ENCODE measurements around the gene LUZP2. TPM values are rescaled to one million over a fixed set of nuclear protein-coding genes. Genes with fewer than 3 reads are reported as not detected.

LUZP2 gene
- total RNA-seq, 2 donors from 2014 or later: 2.0 to 2.4 TPM

DNA sequence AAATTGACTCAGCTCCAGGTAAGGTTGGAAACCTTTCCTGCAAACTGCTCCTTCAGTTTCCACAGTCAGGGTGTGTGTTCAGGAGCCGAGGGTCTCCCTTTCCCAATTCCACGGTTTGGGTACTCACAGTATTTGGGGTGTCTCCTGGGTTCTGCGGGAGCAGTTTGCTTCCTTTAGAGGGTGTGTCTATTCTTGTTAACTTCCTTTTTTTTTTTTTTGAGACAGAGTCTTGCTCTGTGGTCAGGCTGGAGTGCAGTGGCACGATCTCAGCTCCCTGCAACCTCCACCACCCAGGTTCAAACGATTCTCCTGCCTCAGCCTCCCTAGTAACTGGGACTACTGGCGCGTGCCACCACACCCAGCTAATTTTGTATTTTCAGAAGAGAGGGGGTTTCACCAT is 251.4 kb downstream of the LUZP2 start:
- TF ChIP-seq, protein P1, sequence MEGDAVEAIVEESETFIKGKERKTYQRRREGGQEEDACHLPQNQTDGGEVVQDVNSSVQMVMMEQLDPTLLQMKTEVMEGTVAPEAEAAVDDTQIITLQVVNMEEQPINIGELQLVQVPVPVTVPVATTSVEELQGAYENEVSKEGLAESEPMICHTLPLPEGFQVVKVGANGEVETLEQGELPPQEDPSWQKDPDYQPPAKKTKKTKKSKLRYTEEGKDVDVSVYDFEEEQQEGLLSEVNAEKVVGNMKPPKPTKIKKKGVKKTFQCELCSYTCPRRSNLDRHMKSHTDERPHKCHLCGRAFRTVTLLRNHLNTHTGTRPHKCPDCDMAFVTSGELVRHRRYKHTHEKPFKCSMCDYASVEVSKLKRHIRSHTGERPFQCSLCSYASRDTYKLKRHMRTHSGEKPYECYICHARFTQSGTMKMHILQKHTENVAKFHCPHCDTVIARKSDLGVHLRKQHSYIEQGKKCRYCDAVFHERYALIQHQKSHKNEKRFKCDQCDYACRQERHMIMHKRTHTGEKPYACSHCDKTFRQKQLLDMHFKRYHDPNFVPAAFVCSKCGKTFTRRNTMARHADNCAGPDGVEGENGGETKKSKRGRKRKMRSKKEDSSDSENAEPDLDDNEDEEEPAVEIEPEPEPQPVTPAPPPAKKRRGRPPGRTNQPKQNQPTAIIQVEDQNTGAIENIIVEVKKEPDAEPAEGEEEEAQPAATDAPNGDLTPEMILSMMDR (conservative IDR thresholded peaks at IDR 0.05): no peak
- Histone ChIP-seq H3K27me3 (ENCODE audit: control insufficient read depth, insufficient read depth, low read length, poor library complexity, severe bottlenecking) (no peaks in the 10 kb centered on the region), H3K4me1 (ENCODE audit: control insufficient read depth, insufficient read depth, low read length) (peaks cover 3% of the 10 kb centered on the region), H3K27ac (ENCODE audit: low read depth, low read length) (no peak overlapping the region), H3K36me3 (ENCODE audit: control insufficient read depth, insufficient read depth, low read length) (no peaks in the 10 kb centered on the region), H3K9ac (ENCODE audit: extremely low read depth, low read length, poor library complexity, severe bottlenecking) (no peak overlapping the region), H3K4me3 (ENCODE audit: low read length) (no peak overlapping the region), H3K9me3 (ENCODE audit: control insufficient read depth, low read length) (no peaks in the 10 kb centered on the region)
- H3K27ac Mint-ChIP-seq: peak overlapping the region; percentile 83
- WGBS, 2 experiments (ENCODE audit: insufficient coverage in 1 of 2, insufficient read length in 1 of 2): 92 to 100% methylated on average over 3 to 7 of the region's 7 CpGs
- H3K4me1 Mint-ChIP-seq: peaks cover 23% of the 10 kb centered on the region
- no peak for DNase-seq
- H3K4me3 Mint-ChIP-seq: no peak overlapping the region
- H3K36me3 Mint-ChIP-seq (ENCODE audit: low read depth): peaks cover 3% of the 10 kb centered on the region
- no peaks in the 10 kb centered on the region for H3K27me3 Mint-ChIP-seq (ENCODE audit: insufficient read depth)
- peaks cover 6% of the 10 kb centered on the region for H3K9me3 Mint-ChIP-seq

DNA sequence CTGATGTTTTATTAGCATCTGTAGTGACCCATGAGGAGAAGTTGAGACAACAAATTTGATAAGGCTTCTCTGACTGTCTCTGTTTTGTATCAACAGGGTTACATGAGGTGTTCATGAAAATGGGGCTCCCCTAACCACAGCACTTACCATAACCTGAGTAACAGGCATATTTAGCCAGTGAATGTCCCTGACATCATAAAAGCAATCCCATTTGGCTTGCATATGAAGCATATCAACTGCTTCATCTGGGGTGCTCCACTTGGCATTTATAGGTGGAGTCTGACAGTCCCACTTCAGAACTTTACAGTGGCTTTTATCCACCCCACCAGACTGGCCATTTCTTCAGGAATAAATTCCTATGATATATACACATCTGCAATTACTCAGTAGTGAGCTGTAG is 257.6 kb downstream of the LUZP2 start:
- H3K36me3 ChIP-seq (ENCODE audit: control insufficient read depth, insufficient read depth, low read length): no peaks in the 10 kb centered on the region
- Mint-ChIP-seq H3K27ac (no peak overlapping the region), H3K36me3 (ENCODE audit: low read depth) (no peaks in the 10 kb centered on the region), H3K4me1 (peaks cover 11% of the 10 kb centered on the region), H3K9me3 (no peaks in the 10 kb centered on the region), H3K4me3 (no peak overlapping the region), H3K27me3 (ENCODE audit: insufficient read depth) (no peaks in the 10 kb centered on the region)
- H3K27ac ChIP-seq (ENCODE audit: low read depth, low read length): no peak overlapping the region
- H3K4me3 ChIP-seq (ENCODE audit: low read length): no peak overlapping the region
- no peak for DNase-seq
- H3K27me3 ChIP-seq (ENCODE audit: control insufficient read depth, insufficient read depth, low read length, poor library complexity, severe bottlenecking): no peaks in the 10 kb centered on the region
- peaks cover 7% of the 10 kb centered on the region for H3K4me1 ChIP-seq (ENCODE audit: control insufficient read depth, insufficient read depth, low read length)
- H3K9ac ChIP-seq (ENCODE audit: extremely low read depth, low read length, poor library complexity, severe bottlenecking): no peak overlapping the region
- H3K9me3 ChIP-seq (ENCODE audit: control insufficient read depth, low read length): no peaks in the 10 kb centered on the region
- TF ChIP-seq, protein P1 (conservative IDR thresholded peaks at IDR 0.05): no peak

DNA sequence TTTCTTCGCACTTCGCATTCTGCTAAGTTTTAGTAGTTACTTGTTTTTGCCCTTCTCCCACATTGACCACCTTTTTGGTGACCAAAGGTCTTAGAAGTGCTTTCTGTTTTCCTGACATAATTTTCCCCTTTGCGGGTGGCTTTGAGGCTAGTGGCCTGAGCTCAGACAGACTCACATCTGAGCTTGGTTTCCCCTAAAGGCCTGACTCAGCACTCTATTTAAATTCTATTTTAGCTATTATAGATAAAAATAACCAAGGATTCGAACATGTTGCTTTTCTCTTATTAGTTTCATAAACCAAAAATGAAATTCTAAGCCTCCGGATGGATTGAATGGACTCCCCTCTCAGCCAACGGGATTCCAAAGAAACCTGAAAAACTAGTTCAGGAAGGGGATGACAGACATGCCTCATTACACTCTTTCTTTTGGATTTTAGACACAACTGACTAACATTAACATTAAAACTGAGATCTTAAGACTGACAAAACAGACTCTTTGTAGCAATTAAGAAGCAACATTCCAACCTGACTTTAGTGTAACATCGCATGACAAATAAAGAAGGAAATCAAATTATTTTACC is 258.5 kb downstream of the LUZP2 start:
- H3K9me3 Mint-ChIP-seq: no peaks in the 10 kb centered on the region
- H3K27me3 Mint-ChIP-seq (ENCODE audit: insufficient read depth): no peaks in the 10 kb centered on the region
- H3K4me3 Mint-ChIP-seq: no peak overlapping the region
- H3K27me3 ChIP-seq (ENCODE audit: control insufficient read depth, insufficient read depth, low read length, poor library complexity, severe bottlenecking): no peaks in the 10 kb centered on the region
- TF ChIP-seq, protein P1 (conservative IDR thresholded peaks at IDR 0.05): no peak
- no peaks in the 10 kb centered on the region for H3K36me3 ChIP-seq (ENCODE audit: control insufficient read depth, insufficient read depth, low read length)
- no peak overlapping the region for H3K9ac ChIP-seq (ENCODE audit: extremely low read depth, low read length, poor library complexity, severe bottlenecking)
- DNase-seq: no peak
- WGBS, 2 experiments (ENCODE audit: insufficient coverage in 1 of 2, insufficient read length in 1 of 2): 92 to 100% methylated on average over 2 to 7 of the region's 7 CpGs
- H3K36me3 Mint-ChIP-seq (ENCODE audit: low read depth): no peaks in the 10 kb centered on the region
- peaks cover 7% of the 10 kb centered on the region for H3K4me1 ChIP-seq (ENCODE audit: control insufficient read depth, insufficient read depth, low read length)
- H3K27ac Mint-ChIP-seq: no peak overlapping the region
- H3K9me3 ChIP-seq (ENCODE audit: control insufficient read depth, low read length): no peaks in the 10 kb centered on the region
- H3K27ac ChIP-seq (ENCODE audit: low read depth, low read length): no peak overlapping the region
- peaks cover 11% of the 10 kb centered on the region for H3K4me1 Mint-ChIP-seq
- H3K4me3 ChIP-seq (ENCODE audit: low read length): no peak overlapping the region

Data from endodermal cell (in vitro differentiated cells).